ENCODE results near the gene GALNT5. TPM values are rescaled to one million over a fixed set of nuclear protein-coding genes. Genes with fewer than 3 reads are reported as not detected.

The GALNT5 gene
- total RNA-seq, 1 experiment from 2014 or later = 0.08 TPM

- no peak for DNase-seq (ENCODE audit: low read depth, low spot score)
- intact Hi-C loops (cut with micrococcal nuclease; ENCODE audit: unreplicated experiment) = loop anchor here (10.0 kb wide), 1 partner anchor 178 kb away; no protein-coding TSS in a partner anchor
- Histone ChIP-seq H3K4me3 (ENCODE audit: low read depth in 2 of 2, low read length in 2 of 2) (no peak overlapping the region), H3K27ac (ENCODE audit: low read length) (no peak overlapping the region), H3K9me3 (ENCODE audit: control insufficient read depth, insufficient read depth, low read depth, low read length) (no peaks in the 10 kb centered on the region), H3K36me3 (ENCODE audit: control insufficient read depth, insufficient read depth, low read length) (no peaks in the 10 kb centered on the region), H3K27me3 (ENCODE audit: control insufficient read depth, insufficient read depth, low read length) (peaks cover 6% of the 10 kb centered on the region; the same call in 1 of the 2 replicates), H3K4me1 (ENCODE audit: control insufficient read depth, insufficient read depth, low read length) (no peaks in the 10 kb centered on the region)
- ChIA-PET POLR2A (no interaction called here), CTCF (no interaction called here)
- ATAC-seq = no peak
- BruUV-seq (replicated peaks) = no TSS peak
- TF ChIP-seq CTCF (IDR thresholded peaks at IDR 0.05) (no peak; the same call in 1 of the 2 replicates), POLR2AphosphoS5 (IDR thresholded peaks at IDR 0.05; ENCODE audit: low read depth, low read length) (no peak), SIN3A (IDR thresholded peaks at IDR 0.05; ENCODE audit: borderline replicate concordance, insufficient read depth, low read depth, low read length) (no peak), REST (IDR thresholded peaks at IDR 0.05; ENCODE audit: insufficient read depth in 1 of 2, low read depth in 2 of 2, low read length in 1 of 2) (no peak), TCF7L2 (IDR thresholded peaks at IDR 0.05; ENCODE audit: low read depth, low read length) (no peak)
- in situ Hi-C loops (cut with HindIII; ENCODE audit: low pct_unique_long_range_greater_than_20kb, low sequenced_read_pairs) = no loop called here
Measured at GRCh38 chr2:157307021-157307420, 49.5 kb downstream of the GALNT5 start.

GRCh38 chr2:157309878-157310277 lies 52.4 kb downstream of the GALNT5 start:
- Histone ChIP-seq H3K4me3 (ENCODE audit: low read depth in 2 of 2, low read length in 2 of 2) (no peak overlapping the region), H3K27ac (ENCODE audit: low read length) (no peak overlapping the region), H3K36me3 (ENCODE audit: control insufficient read depth, insufficient read depth, low read length) (no peaks in the 10 kb centered on the region), H3K4me1 (ENCODE audit: control insufficient read depth, insufficient read depth, low read length) (no peaks in the 10 kb centered on the region), H3K27me3 (ENCODE audit: control insufficient read depth, insufficient read depth, low read length) (peaks cover 3% of the 10 kb centered on the region; the same call in 1 of the 2 replicates), H3K9me3 (ENCODE audit: control insufficient read depth, insufficient read depth, low read depth, low read length) (no peaks in the 10 kb centered on the region)
- intact Hi-C loops (cut with micrococcal nuclease; ENCODE audit: unreplicated experiment) = loop anchor here (10.0 kb wide), 1 partner anchor 175 kb away; no protein-coding TSS in a partner anchor
- in situ Hi-C loops (cut with HindIII; ENCODE audit: low pct_unique_long_range_greater_than_20kb, low sequenced_read_pairs) = no loop called here
- no TSS peak for BruUV-seq (replicated peaks)
- TF ChIP-seq SIN3A (IDR thresholded peaks at IDR 0.05; ENCODE audit: borderline replicate concordance, insufficient read depth, low read depth, low read length) = no peak
- TF ChIP-seq REST (IDR thresholded peaks at IDR 0.05; ENCODE audit: insufficient read depth in 1 of 2, low read depth in 2 of 2, low read length in 1 of 2) = no peak
- TF ChIP-seq CTCF (IDR thresholded peaks at IDR 0.05) = no peak
- no peak for TF ChIP-seq POLR2AphosphoS5 (IDR thresholded peaks at IDR 0.05; ENCODE audit: low read depth, low read length)
- TF ChIP-seq TCF7L2 (IDR thresholded peaks at IDR 0.05; ENCODE audit: low read depth, low read length) = no peak
- ChIA-PET CTCF (no interaction called here), POLR2A (no interaction called here)
- DNase-seq (ENCODE audit: low read depth, low spot score) (no peak), ATAC-seq (no peak)

Data from Panc1 (cell line).